HepG2 (cell line): ENCODE results near the gene SHPK. TPM values are rescaled to one million over a fixed set of nuclear protein-coding genes. Genes with fewer than 3 reads are reported as not detected.

Source experiments
- AKAP8 ChIP-seq: sonication (generic); formaldehyde crosslinking; IDR thresholded peaks from 2 replicates; pipeline ENCODE4 v1.5.1; 2020; ENCODE audit warnings: mild to moderate bottlenecking, missing genetic modification reagents
- ARID2 ChIP-seq: sonication (generic); formaldehyde crosslinking; IDR thresholded peaks from 2 replicates; pipeline ENCODE4 v1.8.1; 2022; ENCODE audit warnings: mild to moderate bottlenecking, missing genetic modification reagents, borderline replicate concordance
- CENPX ChIP-seq: sonication (generic); formaldehyde crosslinking; IDR thresholded peaks from 2 replicates; pipeline ENCODE4 v1.9.0; 2021; ENCODE audit warnings: mild to moderate bottlenecking, missing genetic modification reagents, moderate library complexity
- DNMT3B ChIP-seq: conservative IDR thresholded peaks from 2 replicates; pipeline ENCODE4 v1.6.1; 2016; ENCODE audit warnings: missing biosample characterization, control low read depth
- ERF ChIP-seq: IDR thresholded peaks from 2 replicates; pipeline ENCODE4 v1.6.1; 2018; ENCODE audit warnings: missing biosample characterization, missing genetic modification reagents
- LRRFIP1 ChIP-seq: sonication (generic); formaldehyde crosslinking; conservative IDR thresholded peaks from 2 replicates; pipeline ENCODE4 v1.4.0; 2020; ENCODE audit warnings: missing genetic modification reagents
- PRMT3 ChIP-seq: sonication (generic); formaldehyde crosslinking; IDR thresholded peaks from 2 replicates; pipeline ENCODE4 v1.8.1; 2022; ENCODE audit warnings: low read depth, mild to moderate bottlenecking, moderate library complexity, missing genetic modification reagents, borderline replicate concordance
- SKIL ChIP-seq: sonication (generic); formaldehyde crosslinking; IDR thresholded peaks from 2 replicates; pipeline ENCODE4 v1.8.0; 2022; ENCODE audit warnings: missing genetic modification reagents, mild to moderate bottlenecking, moderate library complexity, borderline replicate concordance
- SNRNP70 ChIP-seq: fragments of 200-400 bp; formaldehyde crosslinking; IDR thresholded peaks from 2 replicates; pipeline ENCODE4 v1.6.1; 2017; ENCODE audit warnings: mild to moderate bottlenecking, low read depth, low read length, moderate library complexity
- STAT5B ChIP-seq: sonication (generic); formaldehyde crosslinking; IDR thresholded peaks from 2 replicates; pipeline ENCODE4 v1.4.0; 2020; ENCODE audit warnings: missing genetic modification reagents
- TSC22D2 ChIP-seq: sonication (generic); formaldehyde crosslinking; IDR thresholded peaks from 2 replicates; pipeline ENCODE4 v1.5.1; 2020; ENCODE audit warnings: missing genetic modification reagents, mild to moderate bottlenecking, borderline replicate concordance
- ZBTB39 ChIP-seq: sonication (generic); formaldehyde crosslinking; IDR thresholded peaks from 2 replicates; pipeline ENCODE4 v1.5.0; 2020; ENCODE audit warnings: missing genetic modification reagents
- ZNF232 ChIP-seq: sonication (generic); formaldehyde crosslinking; IDR thresholded peaks from 2 replicates; pipeline ENCODE4 v1.4.0; 2020; ENCODE audit warnings: missing genetic modification reagents, borderline replicate concordance
- ZNF280D ChIP-seq: sonication (generic); formaldehyde crosslinking; IDR thresholded peaks from 2 replicates; pipeline ENCODE4 v1.5.1; 2020; ENCODE audit warnings: mild to moderate bottlenecking, missing genetic modification reagents
- ZNF484 ChIP-seq: sonication (generic); formaldehyde crosslinking; IDR thresholded peaks from 2 replicates; pipeline ENCODE4 v1.5.1; 2020; ENCODE audit warnings: mild to moderate bottlenecking, low read depth, missing genetic modification reagents, borderline replicate concordance
- ZNF546 ChIP-seq: sonication (generic); formaldehyde crosslinking; conservative IDR thresholded peaks from 2 replicates; pipeline ENCODE4 v1.8.1; 2023; ENCODE audit warnings: mild to moderate bottlenecking, missing genetic modification reagents
- ZNF709 ChIP-seq: sonication (generic); formaldehyde crosslinking; IDR thresholded peaks from 2 replicates; pipeline ENCODE4 v1.5.0; 2020; ENCODE audit warnings: mild to moderate bottlenecking, missing genetic modification reagents
- ZNF850 ChIP-seq: sonication (generic); formaldehyde crosslinking; conservative IDR thresholded peaks from 2 replicates; pipeline ENCODE4 v1.9.0; 2021; ENCODE audit warnings: mild to moderate bottlenecking, missing genetic modification reagents
- ZNF878 ChIP-seq: sonication (generic); formaldehyde crosslinking; IDR thresholded peaks from 2 replicates; pipeline ENCODE4 v1.8.1; 2023; ENCODE audit warnings: mild to moderate bottlenecking, missing genetic modification reagents, moderate library complexity
- ZSCAN9 ChIP-seq: IDR thresholded peaks from 2 replicates; pipeline ENCODE4 v1.6.1; 2016; ENCODE audit warnings: borderline replicate concordance
- polyA plus RNA-seq, 8 experiments: library from polyadenylated mRNA; depleted of rRNA in 3 of 8; stranded (reverse) in 7 of 8; unstranded in 1 of 8; fragments of >200 nt; fragmentation: Illumina TruSeq in 4 of 8; extraction: Trizol in 4 of 8; gene quantifications; 2 replicates each; pipeline versions ENCODE4 v1.2.1 to v1.2.3, GENCODE V29; 2011 to 2016; ENCODE audit warnings: low read depth in 4 of 8, missing spikeins in 1 of 8, mixed read lengths in 1 of 8; ENCODE audit not compliant: insufficient read depth in 1 of 8
- total RNA-seq, 5 experiments: library from RNA; depleted of rRNA; stranded (reverse); fragments of >200 nt; fragmentation: Illumina TruSeq; extraction: Trizol; gene quantifications; 2 replicates each; pipeline ENCODE4 v1.2.3, GENCODE V29; 2016; ENCODE audit warnings: low read depth in 1 of 5

Gene SHPK
- total and polyA plus RNA-seq, 2 of the 13 experiments (the other 11 are each of a cell fraction or from before 2014, with no cell fraction given) = 16.2 to 30.9 TPM

- TF ChIP-seq SNRNP70 = no peak
- TF ChIP-seq ZNF280D (CRISPR knock-in tag) = 0 out of 2 replicates have a peak, but pooled peaks have one; percentile 34
- TF ChIP-seq ARID2 (CRISPR knock-in tag) = no peak
- TF ChIP-seq ZNF546 (CRISPR knock-in tag) = no peak
- no peak for TF ChIP-seq ZBTB39 (CRISPR knock-in tag)
- TF ChIP-seq LRRFIP1 (CRISPR knock-in tag) = no peak
- TF ChIP-seq DNMT3B (CRISPR knock-in tag) = no peak
- no peak for TF ChIP-seq AKAP8 (CRISPR knock-in tag)
- no peak for TF ChIP-seq TSC22D2 (CRISPR knock-in tag)
- TF ChIP-seq ZNF232 (CRISPR knock-in tag) = no peak
- no peak for TF ChIP-seq ZNF709 (CRISPR knock-in tag)
- no peak for TF ChIP-seq ZNF850 (CRISPR knock-in tag)
- TF ChIP-seq ZSCAN9 (CRISPR knock-in tag) = no peak
- peak; percentile 55; the same call in 1 of the 2 replicates for TF ChIP-seq SKIL (CRISPR knock-in tag)
- no peak for TF ChIP-seq STAT5B (CRISPR knock-in tag)
- no peak for TF ChIP-seq ZNF878 (CRISPR knock-in tag)
- TF ChIP-seq CENPX = no peak
- TF ChIP-seq ZNF484 = no peak
- no peak for TF ChIP-seq PRMT3 (CRISPR knock-in tag)
- peak; percentile 40; the same call in 1 of the 2 replicates for TF ChIP-seq ERF (CRISPR knock-in tag)
Measured at GRCh38 chr17:3641717-3642486, 5.9 kb upstream of the SHPK start (continued).
